ENCODE results near the gene PIGL. TPM values are rescaled to one million over a fixed set of nuclear protein-coding genes. Genes with fewer than 3 reads are reported as not detected.
"Not testable (repeated sequence)": the region's sequence is repeated elsewhere in the genome, so short reads cannot be mapped to it uniquely, and the experiment has no call there.

PIGL gene
- total RNA-seq: 10 to 100 TPM; 25.2 to 30.6 TPM

DNA sequence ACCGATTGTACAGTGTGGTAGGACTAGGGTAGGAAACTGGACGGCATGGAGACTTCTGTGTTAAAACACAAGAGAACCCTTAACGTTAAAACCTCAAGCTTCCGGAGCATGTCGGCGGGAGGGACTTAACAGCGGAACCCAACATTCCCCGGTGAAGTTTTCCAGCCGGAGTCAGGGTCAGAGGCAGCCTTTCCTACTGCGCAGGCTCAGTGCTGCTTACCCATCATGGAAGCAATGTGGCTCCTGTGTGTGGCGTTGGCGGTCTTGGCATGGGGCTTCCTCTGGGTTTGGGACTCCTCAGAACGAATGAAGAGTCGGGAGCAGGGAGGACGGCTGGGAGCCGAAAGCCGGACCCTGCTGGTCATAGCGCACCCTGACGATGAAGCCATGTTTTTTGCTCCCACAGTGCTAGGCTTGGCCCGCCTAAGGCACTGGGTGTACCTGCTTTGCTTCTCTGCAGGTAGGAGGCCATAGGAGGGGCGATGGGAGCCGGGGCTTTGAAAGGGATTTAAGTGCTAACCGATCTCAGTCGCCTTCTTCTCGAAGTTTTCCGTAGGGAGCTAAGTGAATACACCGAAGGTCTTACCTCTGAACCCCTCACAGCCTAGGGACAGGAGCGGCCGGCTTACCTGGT, at the start of gene PIGL:
Gene PIGL (plus strand): TSS at position 209 of the 634 bp plus-strand sequence. CDS start 17 bp downstream, at position 226.
- Mint-ChIP-seq H3K4me3 (peak within 1 kb of the TSS; percentile 95), H3K27me3 (no peaks in the 10 kb centered on the region), H3K4me1 (peaks cover 42% of the 10 kb centered on the region), H3K36me3 (ENCODE audit: low read depth) (no peaks in the 10 kb centered on the region), H3K27ac (peak within 1 kb of the TSS; percentile 86), H3K9me3 (no peaks in the 10 kb centered on the region)
- CTCF ChIA-PET: interaction anchor here (1.2 to 1.4 kb wide), 2 partner anchors 13 to 15 kb away, joined by 3 to 5 read pairs; no protein-coding TSS in a partner anchor
- POLR2A ChIA-PET: interaction anchor here (0.6 kb wide), 1 partner anchor 33 kb away, joined by 3 read pairs; no protein-coding TSS in a partner anchor
- peak; percentile 83 for DNase-seq

DNA sequence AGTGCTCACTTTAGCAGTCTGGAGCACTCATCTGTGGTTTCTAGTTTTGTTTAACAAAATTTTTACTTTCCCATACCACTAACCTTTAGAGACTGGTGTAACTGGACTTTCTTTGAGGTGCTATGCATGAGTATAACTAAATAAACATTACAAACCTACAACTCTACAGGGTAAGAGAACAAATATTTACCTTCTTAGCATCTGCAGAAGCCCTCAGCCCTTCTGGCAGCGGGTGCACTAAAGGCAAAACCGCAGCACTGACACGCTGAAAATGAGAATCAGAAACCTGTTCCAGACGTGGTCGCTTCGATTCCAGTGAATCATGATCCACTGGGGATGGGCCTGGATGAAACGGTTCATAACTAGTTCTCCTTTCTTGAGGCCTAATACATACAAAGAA, 45.4 kb upstream of the PIGL start:
- H3K27ac Mint-ChIP-seq: no peak overlapping the region
- H3K4me1 Mint-ChIP-seq: peaks cover 10% of the 10 kb centered on the region

DNA sequence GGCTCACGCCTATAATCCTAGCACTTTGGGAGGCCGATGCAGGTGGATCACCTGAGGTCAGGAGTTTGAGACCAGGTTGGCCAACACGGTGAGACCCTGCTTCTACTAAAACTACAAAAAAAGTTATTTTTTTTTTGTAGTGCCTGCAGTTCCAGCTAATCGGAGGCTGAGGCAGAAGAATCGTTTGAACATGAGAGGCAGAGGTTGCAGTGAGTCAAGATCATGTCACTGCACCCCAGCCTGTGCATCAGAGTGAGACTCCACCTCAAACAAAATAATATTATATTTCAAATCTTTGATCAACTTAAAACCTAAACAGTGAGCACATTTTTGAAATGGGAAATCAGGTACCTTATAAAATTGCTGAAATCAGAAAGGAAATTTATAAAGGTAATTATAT, 38.2 kb upstream of the PIGL start:
- no peaks in the 10 kb centered on the region for H3K9me3 Mint-ChIP-seq
- H3K36me3 Mint-ChIP-seq (ENCODE audit: low read depth): peaks cover 24% of the 10 kb centered on the region
- H3K4me3 Mint-ChIP-seq: no peak overlapping the region
- CTCF ChIA-PET: no interaction called here
- no peak overlapping the region for H3K27ac Mint-ChIP-seq
- POLR2A ChIA-PET: no interaction called here
- DNase-seq: no peak
- H3K27me3 Mint-ChIP-seq: no peaks in the 10 kb centered on the region
- H3K4me1 Mint-ChIP-seq: peaks cover 8% of the 10 kb centered on the region

More for the DNA sequence above, 45.4 kb upstream of the PIGL start:
- H3K36me3 Mint-ChIP-seq (ENCODE audit: low read depth): peaks cover 29% of the 10 kb centered on the region
- ChIA-PET CTCF (no interaction called here), POLR2A (no interaction called here)
- no peak for DNase-seq
- no peaks in the 10 kb centered on the region for H3K9me3 Mint-ChIP-seq
- no peaks in the 10 kb centered on the region for H3K27me3 Mint-ChIP-seq
- H3K4me3 Mint-ChIP-seq: no peak overlapping the region

- Mint-ChIP-seq H3K9me3 (no peaks in the 10 kb centered on the region), H3K4me1 (peaks cover 12% of the 10 kb centered on the region), H3K36me3 (ENCODE audit: low read depth) (peaks cover 43% of the 10 kb centered on the region), H3K27ac (no peak overlapping the region), H3K27me3 (no peaks in the 10 kb centered on the region), H3K4me3 (no peak overlapping the region)
- POLR2A ChIA-PET: no interaction called here
- CTCF ChIA-PET: no interaction called here
- DNase-seq: no peak
Observed at GRCh38 chr17:16181581-16181980, 35.4 kb upstream of the PIGL start.

DNA sequence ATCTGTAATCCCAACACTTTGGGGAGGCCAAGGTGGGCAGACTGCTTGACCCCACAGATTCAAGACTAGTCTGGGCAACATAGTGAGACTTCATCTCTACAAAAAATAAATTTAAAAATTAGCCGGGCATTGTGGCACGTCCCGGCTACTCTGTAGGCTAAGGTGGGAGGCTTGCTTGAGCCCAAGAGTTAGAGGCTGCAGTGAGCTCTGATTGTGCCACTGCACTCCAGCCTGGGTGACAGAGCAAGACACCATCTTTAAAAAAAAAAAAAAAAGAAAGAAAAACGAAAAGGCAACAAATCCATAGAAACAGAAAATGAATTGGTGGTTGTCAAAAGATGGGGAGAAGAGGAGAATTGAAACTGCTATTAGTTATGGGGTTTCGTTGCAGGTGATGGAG, 29.4 kb upstream of the PIGL start:
- no peaks in the 10 kb centered on the region for H3K9me3 Mint-ChIP-seq
- peaks cover 11% of the 10 kb centered on the region for H3K4me1 Mint-ChIP-seq
- POLR2A ChIA-PET: interaction anchor here (0.7 kb wide), 1 partner anchor 122 kb away, joined by 7 read pairs; no protein-coding TSS in a partner anchor
- no peak overlapping the region for H3K4me3 Mint-ChIP-seq
- peaks cover 47% of the 10 kb centered on the region for H3K36me3 Mint-ChIP-seq (ENCODE audit: low read depth)
- H3K27ac Mint-ChIP-seq: peak overlapping the region; percentile 46
- DNase-seq: no peak
- CTCF ChIA-PET: interaction anchor here (0.6 kb wide), 1 partner anchor 1293 kb away, joined by 4 read pairs; no protein-coding TSS in a partner anchor
- no peaks in the 10 kb centered on the region for H3K27me3 Mint-ChIP-seq

GRCh38 chr17:16189791-16190348, 27.1 kb upstream of the PIGL start:
- no peak overlapping the region for H3K27ac Mint-ChIP-seq
- H3K9me3 Mint-ChIP-seq: no peaks in the 10 kb centered on the region
- H3K4me3 Mint-ChIP-seq: no peak overlapping the region
- peaks cover 13% of the 10 kb centered on the region for H3K4me1 Mint-ChIP-seq
- ChIA-PET CTCF (interaction anchor here (0.6 to 0.9 kb wide), 3 partner anchors 8 to 56 kb away, joined by 3 read pairs; no protein-coding TSS in a partner anchor), POLR2A (no interaction called here)
- H3K36me3 Mint-ChIP-seq (ENCODE audit: low read depth): peaks cover 48% of the 10 kb centered on the region
- no peak for DNase-seq
- no peaks in the 10 kb centered on the region for H3K27me3 Mint-ChIP-seq

GRCh38 chr17:16190703-16191360, 26.2 kb upstream of the PIGL start:
- no peak overlapping the region for H3K4me3 Mint-ChIP-seq
- H3K9me3 Mint-ChIP-seq: no peaks in the 10 kb centered on the region
- no peaks in the 10 kb centered on the region for H3K27me3 Mint-ChIP-seq
- ChIA-PET CTCF (no interaction called here), POLR2A (no interaction called here)
- H3K4me1 Mint-ChIP-seq: peaks cover 13% of the 10 kb centered on the region
- peaks cover 42% of the 10 kb centered on the region for H3K36me3 Mint-ChIP-seq (ENCODE audit: low read depth)
- H3K27ac Mint-ChIP-seq: no peak overlapping the region
- no peak for DNase-seq

GRCh38 chr17:16191604-16192003, 25.4 kb upstream of the PIGL start:
- no peak overlapping the region for H3K4me3 Mint-ChIP-seq

GRCh38 chr17:16194307-16194835, 22.6 kb upstream of the PIGL start:
- CTCF ChIA-PET, H3K4me3 Mint-ChIP-seq: not testable (repeated sequence)

More at GRCh38 chr17:16191604-16192003, 25.4 kb upstream of the PIGL start:
- ChIA-PET CTCF (interaction anchor here (0.8 kb wide), 1 partner anchor 34 kb away, joined by 4 read pairs; no protein-coding TSS in a partner anchor), POLR2A (no interaction called here)
- Mint-ChIP-seq H3K9me3 (no peaks in the 10 kb centered on the region), H3K36me3 (ENCODE audit: low read depth) (peaks cover 38% of the 10 kb centered on the region), H3K27ac (no peak overlapping the region), H3K27me3 (no peaks in the 10 kb centered on the region), H3K4me1 (peaks cover 13% of the 10 kb centered on the region)
- DNase-seq: no peak

GRCh38 chr17:16197276-16197675, 19.7 kb upstream of the PIGL start:
- no peaks in the 10 kb centered on the region for H3K27me3 Mint-ChIP-seq
- DNase-seq: no peak
- H3K36me3 Mint-ChIP-seq (ENCODE audit: low read depth): peaks cover 34% of the 10 kb centered on the region
- CTCF ChIA-PET: interaction anchor here (0.6 kb wide), 2 partner anchors 206 to 630 kb away, joined by 3 to 6 read pairs; no protein-coding TSS in a partner anchor
- no peaks in the 10 kb centered on the region for H3K9me3 Mint-ChIP-seq
- POLR2A ChIA-PET: no interaction called here
- no peak overlapping the region for H3K27ac Mint-ChIP-seq
- no peak overlapping the region for H3K4me3 Mint-ChIP-seq
- H3K4me1 Mint-ChIP-seq: peaks cover 27% of the 10 kb centered on the region

More at GRCh38 chr17:16194307-16194835, 22.6 kb upstream of the PIGL start:
- Mint-ChIP-seq H3K4me1 (peaks cover 19% of the 10 kb centered on the region), H3K36me3 (ENCODE audit: low read depth) (peaks cover 44% of the 10 kb centered on the region)
- DNase-seq, H3K9me3 Mint-ChIP-seq, H3K27me3 Mint-ChIP-seq, H3K27ac Mint-ChIP-seq: not testable (repeated sequence)
- POLR2A ChIA-PET: interaction anchor here (0.6 kb wide), 1 partner anchor 9 kb away, joined by 5 read pairs; no protein-coding TSS in a partner anchor

DNA sequence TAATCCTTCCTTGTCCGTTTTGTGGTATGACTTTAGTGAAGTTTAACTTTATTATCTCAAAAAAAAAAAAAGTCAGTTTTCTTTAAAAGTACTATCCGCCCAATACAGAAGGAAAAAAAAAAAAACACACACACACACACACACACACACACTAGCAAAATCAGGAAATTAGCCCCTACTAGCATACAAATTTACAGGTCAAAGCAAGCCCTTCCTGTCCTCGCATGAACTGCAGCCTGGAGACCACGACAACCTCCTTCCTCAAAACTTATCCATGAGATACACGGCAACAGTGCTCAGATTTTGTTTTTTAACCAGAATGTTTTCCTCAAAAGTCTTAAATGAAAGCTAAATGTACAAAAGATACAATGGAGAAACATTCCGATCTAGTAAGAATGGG, 17.9 kb upstream of the PIGL start:
- H3K36me3 Mint-ChIP-seq (ENCODE audit: low read depth): peaks cover 22% of the 10 kb centered on the region
- H3K27me3 Mint-ChIP-seq: no peaks in the 10 kb centered on the region
- ChIA-PET POLR2A (no interaction called here), CTCF (interaction anchor here (0.6 to 0.7 kb wide), 3 partner anchors 46 to 568 kb away, joined by 3 read pairs; no protein-coding TSS in a partner anchor)
- H3K27ac Mint-ChIP-seq: no peak overlapping the region
- H3K4me1 Mint-ChIP-seq: peaks cover 36% of the 10 kb centered on the region
- no peak overlapping the region for H3K4me3 Mint-ChIP-seq
- DNase-seq: no peak
- H3K9me3 Mint-ChIP-seq: no peaks in the 10 kb centered on the region

DNA sequence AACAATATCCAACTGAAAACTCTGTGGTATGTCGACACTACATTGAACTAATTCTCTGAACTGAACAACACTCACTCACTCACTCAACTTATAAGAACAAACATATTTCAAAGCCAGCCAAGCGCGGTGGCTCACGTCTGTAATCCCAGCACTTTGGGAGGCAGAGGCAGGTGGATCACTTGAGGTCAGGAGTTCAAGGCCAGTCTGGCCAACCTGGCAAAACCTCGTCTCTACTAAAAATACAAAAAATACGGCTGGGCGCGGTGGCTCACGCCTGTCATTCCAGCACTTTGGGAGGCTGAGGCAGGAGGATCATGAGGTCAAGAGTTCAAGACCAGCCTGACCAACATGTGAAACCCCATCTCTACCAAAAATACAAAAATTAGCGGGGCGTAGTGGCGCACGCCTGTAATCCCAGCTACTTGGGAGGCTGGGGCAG, 15.3 kb upstream of the PIGL start:
- H3K36me3 Mint-ChIP-seq (ENCODE audit: low read depth): peaks cover 14% of the 10 kb centered on the region
- DNase-seq, H3K27me3 Mint-ChIP-seq, H3K27ac Mint-ChIP-seq, POLR2A ChIA-PET, H3K4me3 Mint-ChIP-seq, H3K9me3 Mint-ChIP-seq: not testable (repeated sequence)
- H3K4me1 Mint-ChIP-seq: peaks cover 40% of the 10 kb centered on the region
- CTCF ChIA-PET: interaction anchor here (0.7 to 1.3 kb wide), 3 partner anchors 13 to 20 kb away, joined by 3 read pairs; partner anchors contain the start of gene PIGL
